Stomach (tissue), 9 donors: ENCODE measurements around the gene SLAMF1. TPM values are rescaled to one million over a fixed set of nuclear protein-coding genes. Genes with fewer than 3 reads are reported as not detected.

Source experiments
- DNase-seq, 2 donors: peaks; one replicate each; pipeline versions ENCODE4 v3.0.0 to v3.0.0-alpha.2; 2013 to 2019
- H3K27ac ChIP-seq, 5 donors: fragments of 200-600 bp in 4 of 5; sonication (generic) in 4 of 5; one replicate each; pipeline ENCODE4 v1.5.1; 2013 to 2019; ENCODE audit warnings: mild to moderate bottlenecking in 1 of 5, moderate library complexity in 1 of 5
- H3K27me3 ChIP-seq, 3 donors: fragments of 200-600 bp; sonication (generic); one replicate each; pipeline ENCODE4 v1.5.1; 2017 to 2019; ENCODE audit warnings: mixed run types in 1 of 3
- H3K36me3 ChIP-seq, 4 donors: fragments of 200-600 bp; sonication (generic); 1 replicate in 3 of 4; 2 replicates in 1 of 4; pipeline ENCODE4 v1.5.1; 2016 to 2019
- H3K4me1 ChIP-seq, 4 donors: fragments of 200-600 bp; sonication (generic); one replicate each; pipeline ENCODE4 v1.5.1; 2016 to 2019
- H3K4me3 ChIP-seq, 4 donors: fragments of 200-600 bp; sonication (generic) in 3 of 4; one replicate each; pipeline ENCODE4 v1.5.1; 2016 to 2019; ENCODE audit warnings: mild to moderate bottlenecking in 1 of 4
- H3K9me3 ChIP-seq, 4 donors: fragments of 200-600 bp; sonication (generic); one replicate each; pipeline ENCODE4 v1.5.1; 2016 to 2019
- EP300 ChIP-seq: sonication (generic); formaldehyde crosslinking; IDR thresholded peaks from one replicate; pipeline ENCODE4 v1.6.1; 2017; ENCODE audit warnings: antibody characterized with exemption
- POLR2A ChIP-seq, 4 donors: fragments of 450-650 bp; IDR thresholded peaks; one replicate each; pipeline ENCODE4 v1.6.1; 2016; ENCODE audit warnings: antibody characterized with exemption in 4 of 4, control low read depth in 2 of 4, mild to moderate bottlenecking in 1 of 4, moderate library complexity in 1 of 4
- POLR2AphosphoS5 ChIP-seq, 3 donors: sonication (generic); formaldehyde crosslinking; IDR thresholded peaks; one replicate each; pipeline ENCODE4 v1.6.1; 2016; ENCODE audit warnings: antibody characterized with exemption in 3 of 3
- WGBS, 5 donors: extraction: QIAGEN DNeasy Blood & Tissue Kit in 3 of 5; methylation state at CpG; one replicate each; pipeline versions ENCODE4 v1.1.5 to v1.1.7; 2013 to 2018; 5-methylcytosine and 5-hydroxymethylcytosine counted together
- intact Hi-C: fragments of 100-400 bp; cut with DNase I; formaldehyde crosslinking; loops from one replicate; pipeline ENCODE4 v1.15.1; 2023; ENCODE audit warnings: low total_unique reads
- polyA plus RNA-seq, 3 donors: library from polyadenylated mRNA; stranded (reverse); fragments of 200-250 nt; gene quantifications; one replicate each; pipeline ENCODE4 v1.2.3, GENCODE V29; 2013
- total RNA-seq, 5 donors: library from RNA; depleted of rRNA; stranded (reverse); fragments of >200 nt; gene quantifications; one replicate each; pipeline versions ENCODE4 v1.1.0 to v1.2.3, GENCODE V29; 2014 to 2016
- TF ChIP-seq, protein P1 (sequence below), 7 experiments: fragments of 450-650 bp in 4 of 7; fragments of 200-600 bp in 3 of 7; sonication (generic) in 3 of 7; IDR thresholded peaks; one replicate each; pipeline ENCODE4 v1.5.1; 2016 to 2019; ENCODE audit warnings: antibody characterized with exemption in 7 of 7, control low read depth in 2 of 7, mild to moderate bottlenecking in 1 of 7
- donor health status: healthy with polysubstance abuse.
- donor health status: Bipolar disorder and iron deficiency.
- donor health status: healthy.

Gene SLAMF1
- total and polyA plus RNA-seq, 8 donors: 0.12 to 4.1 (median 0.92) TPM; not detected in 3

DNA sequence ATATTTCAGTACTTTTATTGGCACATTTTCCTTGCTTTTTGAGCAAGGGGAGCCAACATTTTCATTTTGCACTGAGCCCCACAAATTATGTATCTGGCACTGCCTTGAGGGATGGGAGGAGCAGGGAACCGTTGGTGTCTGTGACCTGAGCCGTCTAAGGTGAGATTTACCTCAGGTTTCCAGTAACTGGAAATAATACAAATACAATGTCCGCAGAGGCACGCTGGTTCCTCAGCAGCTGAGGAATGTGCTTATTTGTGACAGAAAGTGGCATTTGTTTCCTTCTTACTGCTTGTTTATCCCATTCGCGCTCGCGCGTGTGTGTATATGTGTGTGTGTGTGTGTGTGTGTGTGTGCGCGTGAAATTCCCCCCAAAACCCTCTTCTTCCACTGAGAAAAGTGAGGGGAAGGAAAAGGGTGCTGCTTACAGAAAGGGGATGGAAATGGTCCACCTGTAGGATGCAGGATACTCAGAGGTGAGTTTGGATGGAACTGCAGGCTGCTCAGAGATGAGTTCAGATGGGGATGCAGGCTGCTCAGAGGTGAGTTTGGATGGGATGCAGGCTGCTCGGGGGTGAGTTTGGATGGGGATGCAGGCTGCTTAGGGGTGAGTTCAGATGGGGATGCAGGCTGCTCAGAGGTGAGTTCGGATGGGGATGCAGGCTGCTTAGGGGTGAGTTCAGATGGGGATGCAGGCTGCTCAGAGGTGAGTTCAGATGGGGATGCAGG, 30.2 kb upstream of the SLAMF1 start:
- no peak for DNase-seq
- no peak overlapping the region for H3K27ac ChIP-seq
- intact Hi-C loops: no loop called here
- TF ChIP-seq EP300 (no peak), POLR2A (IDR thresholded peaks at IDR 0.05) (no peak), POLR2AphosphoS5 (IDR thresholded peaks at IDR 0.05) (no peak)
- TF ChIP-seq, protein P1, sequence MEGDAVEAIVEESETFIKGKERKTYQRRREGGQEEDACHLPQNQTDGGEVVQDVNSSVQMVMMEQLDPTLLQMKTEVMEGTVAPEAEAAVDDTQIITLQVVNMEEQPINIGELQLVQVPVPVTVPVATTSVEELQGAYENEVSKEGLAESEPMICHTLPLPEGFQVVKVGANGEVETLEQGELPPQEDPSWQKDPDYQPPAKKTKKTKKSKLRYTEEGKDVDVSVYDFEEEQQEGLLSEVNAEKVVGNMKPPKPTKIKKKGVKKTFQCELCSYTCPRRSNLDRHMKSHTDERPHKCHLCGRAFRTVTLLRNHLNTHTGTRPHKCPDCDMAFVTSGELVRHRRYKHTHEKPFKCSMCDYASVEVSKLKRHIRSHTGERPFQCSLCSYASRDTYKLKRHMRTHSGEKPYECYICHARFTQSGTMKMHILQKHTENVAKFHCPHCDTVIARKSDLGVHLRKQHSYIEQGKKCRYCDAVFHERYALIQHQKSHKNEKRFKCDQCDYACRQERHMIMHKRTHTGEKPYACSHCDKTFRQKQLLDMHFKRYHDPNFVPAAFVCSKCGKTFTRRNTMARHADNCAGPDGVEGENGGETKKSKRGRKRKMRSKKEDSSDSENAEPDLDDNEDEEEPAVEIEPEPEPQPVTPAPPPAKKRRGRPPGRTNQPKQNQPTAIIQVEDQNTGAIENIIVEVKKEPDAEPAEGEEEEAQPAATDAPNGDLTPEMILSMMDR (IDR thresholded peaks at IDR 0.05): no peak
- peaks cover 0 to 19% (median 2%) of the 10 kb centered on the region in 4 donors for H3K4me1 ChIP-seq
- peaks cover 0 to 37% (median 0%) of the 10 kb centered on the region in 3 donors for H3K27me3 ChIP-seq
- no peaks in the 10 kb centered on the region for H3K9me3 ChIP-seq
- no peak overlapping the region for H3K4me3 ChIP-seq
- peaks cover 0 to 8% (median 0%) of the 10 kb centered on the region in 4 donors for H3K36me3 ChIP-seq
- WGBS, 5 donors: 67 to 78% (median 72%) methylated on average over 13 of the region's 13 CpGs

GRCh38 chr1:160675641-160676410, 29.0 kb upstream of the SLAMF1 start:
- peak; percentile 72 to 86 for DNase-seq
- peaks cover 0 to 19% (median 0%) of the 10 kb centered on the region in 4 donors for H3K4me1 ChIP-seq
- H3K36me3 ChIP-seq: peaks cover 0 to 6% (median 0%) of the 10 kb centered on the region in 4 donors
- peaks cover 0 to 29% (median 0%) of the 10 kb centered on the region in 3 donors for H3K27me3 ChIP-seq
- TF ChIP-seq, protein P1 (IDR thresholded peaks at IDR 0.05): peak in 4 of 7 experiments; percentile 19 to 58 (median 42)
- TF ChIP-seq POLR2A (IDR thresholded peaks at IDR 0.05): no peak
- no peak overlapping the region for H3K4me3 ChIP-seq
- peak overlapping the region in 1 of 5 donors; percentile 53 for H3K27ac ChIP-seq
- intact Hi-C loops: no loop called here
- no peaks in the 10 kb centered on the region for H3K9me3 ChIP-seq
- whole genome bisulfite sequencing, 5 donors: 49 to 57% (median 52%) methylated on average over 6 of the region's 6 CpGs

DNA sequence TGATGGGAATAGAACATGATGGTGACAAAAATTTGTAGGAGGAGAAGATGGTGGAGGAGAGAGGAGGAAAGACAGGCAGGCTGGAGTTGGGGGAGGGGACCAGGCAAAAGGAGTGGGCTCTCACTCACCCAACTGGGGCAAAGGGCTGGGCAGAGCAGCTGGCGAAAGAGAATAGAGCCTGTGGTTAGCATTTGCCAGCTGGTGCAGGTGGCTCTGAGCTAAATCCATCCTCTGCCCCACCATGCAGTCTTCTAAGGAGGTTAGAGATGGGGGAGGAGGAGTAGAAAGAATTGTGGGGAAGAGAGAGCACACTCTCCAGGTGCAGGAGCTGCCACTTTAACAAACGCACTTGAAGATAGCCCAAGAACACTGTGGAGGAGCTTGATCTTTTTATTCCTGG, 27.6 kb upstream of the SLAMF1 start:
- no peak for DNase-seq
- H3K27ac ChIP-seq: peak overlapping the region in 1 of 5 donors; percentile 53
- 50 to 63% (median 60%) methylated on average over 2 of the region's 2 CpGs for WGBS, 5 donors
- TF ChIP-seq, protein P1 (IDR thresholded peaks at IDR 0.05): no peak
- TF ChIP-seq POLR2AphosphoS5 (IDR thresholded peaks at IDR 0.05): no peak
- H3K9me3 ChIP-seq: peaks cover 0 to 4% (median 0%) of the 10 kb centered on the region in 4 donors
- peaks cover 0 to 20% (median 0%) of the 10 kb centered on the region in 3 donors for H3K27me3 ChIP-seq
- H3K4me1 ChIP-seq: peaks cover 0 to 19% (median 0%) of the 10 kb centered on the region in 4 donors
- no peak overlapping the region for H3K4me3 ChIP-seq
- peaks cover 0 to 5% (median 0%) of the 10 kb centered on the region in 4 donors for H3K36me3 ChIP-seq
- intact Hi-C loops: no loop called here

DNA sequence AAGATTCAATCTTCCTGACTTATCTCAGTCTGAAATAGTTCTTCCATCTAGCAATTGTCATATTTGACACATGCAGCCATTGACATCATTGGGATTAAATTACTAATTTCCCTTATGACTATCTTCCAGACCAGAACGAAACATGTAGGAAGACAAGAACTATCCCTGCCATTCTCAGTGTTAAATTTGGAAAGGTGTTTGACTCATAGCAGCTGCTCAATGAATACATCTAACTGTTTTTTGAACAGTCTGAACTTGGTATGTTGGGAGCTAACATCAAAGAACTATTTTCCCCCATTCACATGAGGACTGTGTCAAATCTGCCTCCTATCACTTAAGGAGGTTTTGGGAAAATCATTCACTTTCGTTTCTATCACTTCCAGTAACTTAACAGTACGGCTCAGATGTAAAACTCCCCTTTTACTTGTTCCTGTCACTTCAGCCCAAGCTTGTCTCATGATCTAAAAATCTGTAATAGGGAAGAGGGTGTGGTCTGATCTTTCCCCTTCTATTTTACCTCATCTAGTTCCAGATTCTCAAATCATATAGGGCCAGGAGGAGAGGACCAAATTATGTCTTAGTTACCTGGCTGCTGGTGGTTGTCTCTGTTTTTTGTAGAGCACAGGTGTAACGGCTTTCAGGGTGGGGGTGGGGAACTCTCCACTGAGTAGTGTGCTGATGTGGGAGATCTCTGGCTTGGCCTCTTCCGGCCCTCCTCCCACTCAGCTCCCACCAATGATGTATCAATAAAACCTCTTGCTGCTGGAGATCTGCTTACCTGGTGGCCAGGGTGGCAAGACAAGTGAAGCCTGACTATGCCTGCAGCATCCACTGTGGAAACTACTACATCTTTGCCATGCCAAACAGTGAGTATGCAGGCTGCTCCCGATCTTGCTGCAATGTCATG, 26.2 kb upstream of the SLAMF1 start:
- TF ChIP-seq POLR2AphosphoS5 (IDR thresholded peaks at IDR 0.05) (no peak), EP300 (no peak), POLR2A (IDR thresholded peaks at IDR 0.05) (no peak)
- TF ChIP-seq, protein P1 (IDR thresholded peaks at IDR 0.05): no peak
- Histone ChIP-seq H3K4me1 (peaks cover 0 to 19% (median 0%) of the 10 kb centered on the region in 4 donors), H3K4me3 (no peak overlapping the region), H3K36me3 (peaks cover 0 to 5% (median 0%) of the 10 kb centered on the region in 4 donors), H3K9me3 (peaks cover 0 to 9% (median 2%) of the 10 kb centered on the region in 4 donors), H3K27ac (peak overlapping the region in 1 of 5 donors; percentile 22), H3K27me3 (peaks cover 0 to 16% (median 0%) of the 10 kb centered on the region in 3 donors)
- DNase-seq: no peak
- WGBS, 5 donors: 48 to 54% (median 50%) methylated on average over 6 of the region's 6 CpGs
- intact Hi-C loops: no loop called here
